Measurements from ENCODE around the gene SLC4A9. TPM values are rescaled to one million over a fixed set of nuclear protein-coding genes. Genes with fewer than 3 reads are reported as not detected.

The SLC4A9 gene
- total RNA-seq, 4 donors from 2014 or later, result 0.38 to 2.5 (median 0.40) TPM; not detected in 1

GRCh38 chr5:140344683-140345423 lies 15.1 kb upstream of the SLC4A9 start:
- H3K4me1 ChIP-seq, result peaks cover 4 to 66% (median 9%) of the 10 kb centered on the region in 4 donors
- TF ChIP-seq CTCF (IDR thresholded peaks at IDR 0.05) (no peak), POLR2A (IDR thresholded peaks at IDR 0.05) (peak in 1 of 2 donors; percentile 44)
- H3K4me3 ChIP-seq, result peak overlapping the region in 3 of 4 donors; percentile 62 to 90 (median 87)
- peaks cover 0 to 14% (median 0%) of the 10 kb centered on the region in 3 donors for H3K36me3 ChIP-seq
- H3K9me3 ChIP-seq, result no peaks in the 10 kb centered on the region
- no peaks in the 10 kb centered on the region for H3K27me3 ChIP-seq
- peak in 2 of 3 donors; percentile 66 to 68 for DNase-seq
- peak overlapping the region in 3 of 4 donors; percentile 78 to 95 (median 86) for H3K27ac ChIP-seq

GRCh38 chr5:140345919-140346347 lies 14.1 kb upstream of the SLC4A9 start:
- peak overlapping the region; percentile 71 to 95 (median 82) for H3K27ac ChIP-seq
- peaks cover 0 to 14% (median 0%) of the 10 kb centered on the region in 3 donors for H3K36me3 ChIP-seq
- H3K4me3 ChIP-seq, result peak overlapping the region; percentile 62 to 90 (median 78)
- peaks cover 4 to 61% (median 9%) of the 10 kb centered on the region in 4 donors for H3K4me1 ChIP-seq
- no peak for TF ChIP-seq POLR2A (IDR thresholded peaks at IDR 0.05)
- TF ChIP-seq CTCF (IDR thresholded peaks at IDR 0.05), result peak in 3 of 6 experiments; percentile 13 to 41 (median 23)
- DNase-seq, result peak in 2 of 3 donors; percentile 31 to 67
- H3K27me3 ChIP-seq, result no peaks in the 10 kb centered on the region
- no peaks in the 10 kb centered on the region for H3K9me3 ChIP-seq

GRCh38 chr5:140346348-140347221 lies 13.4 kb upstream of the SLC4A9 start, which contains the start of gene HBEGF:
Gene HBEGF, minus strand, starts transcription at chr5:140346603. Its CDS starts 275 bp downstream, at chr5:140346328.
- Histone ChIP-seq H3K4me1 (peaks cover 4 to 54% (median 9%) of the 10 kb centered on the region in 4 donors), H3K27ac (peak within 1 kb of the TSS; percentile 71 to 95 (median 82)), H3K9me3 (no peaks in the 10 kb centered on the region), H3K36me3 (peaks cover 0 to 10% (median 0%) of the 10 kb centered on the region in 3 donors), H3K4me3 (peak within 1 kb of the TSS; percentile 62 to 90 (median 78)), H3K27me3 (no peaks in the 10 kb centered on the region)
- TF ChIP-seq POLR2A (IDR thresholded peaks at IDR 0.05) (peak; percentile 87 to 95), CTCF (IDR thresholded peaks at IDR 0.05) (peak in 4 of 6 experiments; percentile 24 to 56 (median 46))
- peak; percentile 59 to 91 (median 90) for DNase-seq

- Histone ChIP-seq H3K27ac (peak overlapping the region in 3 of 4 donors; percentile 71 to 95 (median 86)), H3K9me3 (no peaks in the 10 kb centered on the region), H3K4me1 (peaks cover 4 to 46% (median 9%) of the 10 kb centered on the region in 4 donors), H3K27me3 (no peaks in the 10 kb centered on the region), H3K36me3 (peaks cover 0 to 4% (median 0%) of the 10 kb centered on the region in 3 donors), H3K4me3 (peak overlapping the region in 1 of 4 donors; percentile 90)
- no peak for DNase-seq
- TF ChIP-seq CTCF (IDR thresholded peaks at IDR 0.05), result no peak
- TF ChIP-seq POLR2A (IDR thresholded peaks at IDR 0.05), result no peak
Observed at GRCh38 chr5:140347360-140347759, 12.6 kb upstream of the SLC4A9 start.

- no peaks in the 10 kb centered on the region for H3K36me3 ChIP-seq
- peak overlapping the region in 3 of 4 donors; percentile 19 to 95 (median 86) for H3K27ac ChIP-seq
- TF ChIP-seq POLR2A (IDR thresholded peaks at IDR 0.05), result no peak
- TF ChIP-seq CTCF (IDR thresholded peaks at IDR 0.05), result no peak
- no peak overlapping the region for H3K4me3 ChIP-seq
- H3K9me3 ChIP-seq, result no peaks in the 10 kb centered on the region
- H3K27me3 ChIP-seq, result no peaks in the 10 kb centered on the region
- DNase-seq, result peak; percentile 22 to 83 (median 69)
- H3K4me1 ChIP-seq, result peaks cover 4 to 42% (median 9%) of the 10 kb centered on the region in 4 donors
Observed at GRCh38 chr5:140348104-140348503, 11.9 kb upstream of the SLC4A9 start.
